ENCODE data around the gene SFI1.

SFI1 gene

GRCh38 chr22:31607696-31608095, 111.4 kb downstream of the SFI1 start:
- TF ChIP-seq, protein P1, sequence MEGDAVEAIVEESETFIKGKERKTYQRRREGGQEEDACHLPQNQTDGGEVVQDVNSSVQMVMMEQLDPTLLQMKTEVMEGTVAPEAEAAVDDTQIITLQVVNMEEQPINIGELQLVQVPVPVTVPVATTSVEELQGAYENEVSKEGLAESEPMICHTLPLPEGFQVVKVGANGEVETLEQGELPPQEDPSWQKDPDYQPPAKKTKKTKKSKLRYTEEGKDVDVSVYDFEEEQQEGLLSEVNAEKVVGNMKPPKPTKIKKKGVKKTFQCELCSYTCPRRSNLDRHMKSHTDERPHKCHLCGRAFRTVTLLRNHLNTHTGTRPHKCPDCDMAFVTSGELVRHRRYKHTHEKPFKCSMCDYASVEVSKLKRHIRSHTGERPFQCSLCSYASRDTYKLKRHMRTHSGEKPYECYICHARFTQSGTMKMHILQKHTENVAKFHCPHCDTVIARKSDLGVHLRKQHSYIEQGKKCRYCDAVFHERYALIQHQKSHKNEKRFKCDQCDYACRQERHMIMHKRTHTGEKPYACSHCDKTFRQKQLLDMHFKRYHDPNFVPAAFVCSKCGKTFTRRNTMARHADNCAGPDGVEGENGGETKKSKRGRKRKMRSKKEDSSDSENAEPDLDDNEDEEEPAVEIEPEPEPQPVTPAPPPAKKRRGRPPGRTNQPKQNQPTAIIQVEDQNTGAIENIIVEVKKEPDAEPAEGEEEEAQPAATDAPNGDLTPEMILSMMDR (IDR thresholded peaks at IDR 0.05; ENCODE audit: extremely low read depth, insufficient read depth, missing control alignments) = no peak
- DNase-seq (ENCODE audit: low spot score) = no peak
- in situ Hi-C loops (cut with MboI; ENCODE audit: low pct_unique_long_range_greater_than_20kb, low sequenced_read_pairs, unreplicated experiment) = no loop called here

GRCh38 chr22:31609716-31610115, 113.4 kb downstream of the SFI1 start:
- TF ChIP-seq, protein P1 (IDR thresholded peaks at IDR 0.05; ENCODE audit: extremely low read depth, insufficient read depth, missing control alignments) = no peak
- in situ Hi-C loops (cut with MboI; ENCODE audit: low pct_unique_long_range_greater_than_20kb, low sequenced_read_pairs, unreplicated experiment) = no loop called here

DNA sequence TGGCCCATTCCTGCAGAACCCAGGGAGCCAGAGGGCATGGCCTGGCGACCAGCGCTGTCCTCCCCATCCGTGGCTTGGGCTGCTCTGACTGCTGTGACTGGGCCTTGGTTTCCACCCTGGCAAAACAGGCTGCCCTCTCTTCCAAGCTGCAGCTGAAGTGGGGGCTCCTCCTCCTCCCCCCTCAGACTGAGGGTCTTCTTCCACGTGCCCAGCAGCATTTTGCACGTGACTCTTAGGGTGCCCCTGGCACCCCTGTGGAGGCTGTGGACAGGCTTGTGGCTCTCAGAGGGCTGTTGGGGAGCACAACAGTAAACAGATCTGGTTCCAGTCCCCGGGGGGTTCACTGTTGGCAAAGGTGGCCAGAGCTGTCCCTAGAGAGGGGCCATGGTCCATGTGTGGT, 114.3 kb downstream of the SFI1 start:
- TF ChIP-seq, protein P1 (IDR thresholded peaks at IDR 0.05; ENCODE audit: extremely low read depth, insufficient read depth, missing control alignments) = no peak
- DNase-seq (ENCODE audit: low spot score) = no peak
- in situ Hi-C loops (cut with MboI; ENCODE audit: low pct_unique_long_range_greater_than_20kb, low sequenced_read_pairs, unreplicated experiment) = no loop called here

More at GRCh38 chr22:31609716-31610115, 113.4 kb downstream of the SFI1 start:
- no peak for DNase-seq (ENCODE audit: low spot score)

- in situ Hi-C loops (cut with MboI; ENCODE audit: low pct_unique_long_range_greater_than_20kb, low sequenced_read_pairs, unreplicated experiment) = no loop called here
- TF ChIP-seq, protein P1 (IDR thresholded peaks at IDR 0.05; ENCODE audit: extremely low read depth, insufficient read depth, missing control alignments) = no peak
Measured at GRCh38 chr22:31611061-31611760, 114.9 kb downstream of the SFI1 start.

GRCh38 chr22:31612891-31613285, 116.6 kb downstream of the SFI1 start:
- TF ChIP-seq, protein P1 (IDR thresholded peaks at IDR 0.05; ENCODE audit: extremely low read depth, insufficient read depth, missing control alignments) = no peak
- DNase-seq (ENCODE audit: low spot score) = no peak
- in situ Hi-C loops (cut with MboI; ENCODE audit: low pct_unique_long_range_greater_than_20kb, low sequenced_read_pairs, unreplicated experiment) = no loop called here

More at GRCh38 chr22:31611061-31611760, 114.9 kb downstream of the SFI1 start:
- no peak for DNase-seq (ENCODE audit: low spot score)

DNA sequence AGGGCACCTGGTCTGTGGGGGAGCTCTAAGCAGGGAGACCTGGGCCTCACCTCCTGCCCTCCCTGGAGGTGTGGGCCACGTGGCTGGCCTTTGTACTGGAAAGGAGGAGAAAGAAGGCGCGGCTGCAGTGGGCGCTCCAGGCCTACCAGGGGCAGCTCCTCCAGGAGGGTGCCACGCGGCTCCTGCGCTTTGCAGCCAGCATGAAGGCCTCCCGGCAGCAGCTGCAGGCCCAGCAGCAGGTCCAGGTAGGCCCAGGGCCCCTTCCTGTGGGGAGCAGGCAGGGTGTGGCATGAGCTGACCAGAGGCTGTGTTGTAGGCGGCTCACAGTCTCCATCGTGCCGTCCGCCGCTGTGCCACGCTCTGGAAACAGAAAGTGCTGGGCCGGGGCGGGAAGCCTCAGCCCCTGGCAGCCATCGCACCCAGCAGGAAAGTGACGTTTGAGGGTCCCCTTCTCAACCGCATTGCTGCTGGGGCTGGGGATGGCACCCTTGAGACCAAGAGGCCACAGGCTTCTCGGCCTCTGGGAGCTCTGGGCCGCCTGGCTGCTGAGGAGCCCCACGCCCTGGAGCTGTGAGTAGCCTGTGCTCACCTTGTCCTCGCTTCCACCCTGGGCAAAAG, 117.1 kb downstream of the SFI1 start:
- in situ Hi-C loops (cut with MboI; ENCODE audit: low pct_unique_long_range_greater_than_20kb, low sequenced_read_pairs, unreplicated experiment) = no loop called here
- no peak for DNase-seq (ENCODE audit: low spot score)
- TF ChIP-seq, protein P1 (IDR thresholded peaks at IDR 0.05; ENCODE audit: extremely low read depth, insufficient read depth, missing control alignments) = no peak

Data from GM13977 (cell line).